Astrocyte of the spinal cord (primary cell): ENCODE results near the gene ADARB2.

Source experiments
- DNase-seq: peaks from one replicate; pipeline ENCODE4 v3.0.0; 2011; ENCODE audit warnings: low read depth, low spot score
- H3K4me3 ChIP-seq: 2 replicates; pipeline ENCODE4 v1.5.1; 2011; ENCODE audit warnings: low read depth, mild to moderate bottlenecking, low read length, moderate library complexity
- in situ Hi-C: cut with HindIII; loops from 2 replicates; pipeline ENCODE4 v1.10.0; 2017; ENCODE audit warnings: low sequenced_read_pairs
- TF ChIP-seq, protein P1 (sequence below): IDR thresholded peaks from 2 replicates; pipeline ENCODE4 v1.5.1; 2012; ENCODE audit warnings: low read depth, mild to moderate bottlenecking, low read length, inconsistent platforms

ADARB2 gene

GRCh38 chr10:1558906-1559305, 178.4 kb downstream of the ADARB2 start:
- no peak for DNase-seq
- H3K4me3 ChIP-seq, result no peak overlapping the region
- in situ Hi-C loops, result no loop called here
- TF ChIP-seq, protein P1, sequence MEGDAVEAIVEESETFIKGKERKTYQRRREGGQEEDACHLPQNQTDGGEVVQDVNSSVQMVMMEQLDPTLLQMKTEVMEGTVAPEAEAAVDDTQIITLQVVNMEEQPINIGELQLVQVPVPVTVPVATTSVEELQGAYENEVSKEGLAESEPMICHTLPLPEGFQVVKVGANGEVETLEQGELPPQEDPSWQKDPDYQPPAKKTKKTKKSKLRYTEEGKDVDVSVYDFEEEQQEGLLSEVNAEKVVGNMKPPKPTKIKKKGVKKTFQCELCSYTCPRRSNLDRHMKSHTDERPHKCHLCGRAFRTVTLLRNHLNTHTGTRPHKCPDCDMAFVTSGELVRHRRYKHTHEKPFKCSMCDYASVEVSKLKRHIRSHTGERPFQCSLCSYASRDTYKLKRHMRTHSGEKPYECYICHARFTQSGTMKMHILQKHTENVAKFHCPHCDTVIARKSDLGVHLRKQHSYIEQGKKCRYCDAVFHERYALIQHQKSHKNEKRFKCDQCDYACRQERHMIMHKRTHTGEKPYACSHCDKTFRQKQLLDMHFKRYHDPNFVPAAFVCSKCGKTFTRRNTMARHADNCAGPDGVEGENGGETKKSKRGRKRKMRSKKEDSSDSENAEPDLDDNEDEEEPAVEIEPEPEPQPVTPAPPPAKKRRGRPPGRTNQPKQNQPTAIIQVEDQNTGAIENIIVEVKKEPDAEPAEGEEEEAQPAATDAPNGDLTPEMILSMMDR, result no peak

DNA sequence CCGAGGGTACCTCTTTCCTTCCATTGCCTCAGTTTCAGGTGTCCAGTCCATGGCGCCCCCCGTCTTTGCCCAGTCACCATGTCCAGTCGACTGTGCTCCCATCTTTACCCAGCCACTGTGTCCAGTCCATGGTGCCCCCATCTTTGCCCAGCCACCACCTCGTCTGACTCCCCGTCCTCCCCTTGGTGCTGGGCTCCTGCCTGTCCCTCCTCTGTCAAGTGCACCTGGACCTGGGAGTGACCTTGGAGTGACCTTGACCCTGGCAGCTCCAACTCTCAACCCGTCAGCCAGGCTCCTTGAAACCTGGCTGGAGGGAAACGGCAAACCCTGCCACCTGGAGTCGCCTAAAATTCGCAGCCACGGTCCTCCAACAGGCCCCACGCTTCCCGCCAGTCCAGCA, 180.2 kb downstream of the ADARB2 start:
- in situ Hi-C loops, result no loop called here
- H3K4me3 ChIP-seq, result no peak overlapping the region
- no peak for DNase-seq
- TF ChIP-seq, protein P1, result no peak

DNA sequence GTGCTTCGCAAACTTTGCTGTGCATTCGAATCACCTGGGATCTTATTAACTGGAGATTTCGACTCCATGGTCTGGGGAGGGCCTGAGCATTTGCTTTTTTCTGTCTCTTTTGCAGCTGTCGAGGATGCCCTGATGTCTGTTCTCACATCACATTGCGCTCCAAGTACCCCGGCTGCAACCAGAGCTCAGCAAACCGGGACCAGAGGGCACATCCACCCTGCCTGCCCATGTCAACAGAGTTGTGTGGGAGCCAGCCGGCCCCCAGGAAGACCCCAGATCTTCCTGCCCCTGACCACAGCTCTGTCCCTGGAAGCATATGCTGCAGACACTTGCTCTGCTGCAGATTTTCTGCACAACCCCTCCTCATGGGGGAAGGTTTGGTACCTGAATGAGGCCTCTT, 180.8 kb downstream of the ADARB2 start:
- TF ChIP-seq, protein P1, result no peak
- in situ Hi-C loops, result no loop called here
- no peak for DNase-seq
- no peak overlapping the region for H3K4me3 ChIP-seq

- no peak overlapping the region for H3K4me3 ChIP-seq
- TF ChIP-seq, protein P1, result no peak
- in situ Hi-C loops, result no loop called here
- no peak for DNase-seq
Measured at GRCh38 chr10:1553951-1554350, 183.4 kb downstream of the ADARB2 start.

GRCh38 chr10:1552881-1553670, 184.2 kb downstream of the ADARB2 start:
- DNase-seq, result no peak
- in situ Hi-C loops, result no loop called here
- TF ChIP-seq, protein P1, result no peak
- H3K4me3 ChIP-seq, result no peak overlapping the region

- no peak overlapping the region for H3K4me3 ChIP-seq
- in situ Hi-C loops, result no loop called here
Measured at GRCh38 chr10:1552406-1552805, 184.9 kb downstream of the ADARB2 start.

More at GRCh38 chr10:1552406-1552805, 184.9 kb downstream of the ADARB2 start:
- TF ChIP-seq, protein P1, result no peak
- no peak for DNase-seq
